Measurements from ENCODE around the gene COL4A3.
A peak's percentile ranks its signal among the peaks of the same experiment; 100 is the strongest.

Gene COL4A3

GRCh38 chr2:227124811-227125210 is 39.6 kb upstream of the COL4A3 start:
- no peak overlapping the region for H3K4me3 ChIP-seq (replicated peaks; ENCODE audit: low read depth, low read length)
- TF ChIP-seq CTCF (IDR thresholded peaks at IDR 0.05; ENCODE audit: low read depth, low read length, missing control alignments): no peak
- DNase-seq (ENCODE audit: extremely low read depth, low read depth): no peak

- H3K4me3 ChIP-seq (replicated peaks; ENCODE audit: low read depth, low read length): no peak overlapping the region
- DNase-seq (ENCODE audit: extremely low read depth, low read depth): no peak
- TF ChIP-seq CTCF (IDR thresholded peaks at IDR 0.05; ENCODE audit: low read depth, low read length, missing control alignments): peak; percentile 46
Measured at GRCh38 chr2:227125506-227125905, 38.9 kb upstream of the COL4A3 start.

GRCh38 chr2:227127201-227127600 is 37.2 kb upstream of the COL4A3 start:
- no peak overlapping the region for H3K4me3 ChIP-seq (replicated peaks; ENCODE audit: low read depth, low read length)
- TF ChIP-seq CTCF (IDR thresholded peaks at IDR 0.05; ENCODE audit: low read depth, low read length, missing control alignments): no peak
- DNase-seq (ENCODE audit: extremely low read depth, low read depth): no peak

- no peak for TF ChIP-seq CTCF (IDR thresholded peaks at IDR 0.05; ENCODE audit: low read depth, low read length, missing control alignments)
- DNase-seq (ENCODE audit: extremely low read depth, low read depth): no peak
- H3K4me3 ChIP-seq (replicated peaks; ENCODE audit: low read depth, low read length): no peak overlapping the region
Measured at GRCh38 chr2:227130636-227131035, 33.8 kb upstream of the COL4A3 start.

- TF ChIP-seq CTCF (IDR thresholded peaks at IDR 0.05; ENCODE audit: low read depth, low read length, missing control alignments): no peak
- DNase-seq (ENCODE audit: extremely low read depth, low read depth): no peak
- no peak overlapping the region for H3K4me3 ChIP-seq (replicated peaks; ENCODE audit: low read depth, low read length)
Measured at GRCh38 chr2:227132986-227133385, 31.4 kb upstream of the COL4A3 start.

- no peak for DNase-seq (ENCODE audit: extremely low read depth, low read depth)
- no peak overlapping the region for H3K4me3 ChIP-seq (replicated peaks; ENCODE audit: low read depth, low read length)
- TF ChIP-seq CTCF (IDR thresholded peaks at IDR 0.05; ENCODE audit: low read depth, low read length, missing control alignments): no peak
Measured at GRCh38 chr2:227134591-227134990, 29.8 kb upstream of the COL4A3 start.

GRCh38 chr2:227141301-227141700 is 23.1 kb upstream of the COL4A3 start:
- no peak overlapping the region for H3K4me3 ChIP-seq (replicated peaks; ENCODE audit: low read depth, low read length)
- DNase-seq (ENCODE audit: extremely low read depth, low read depth): no peak
- TF ChIP-seq CTCF (IDR thresholded peaks at IDR 0.05; ENCODE audit: low read depth, low read length, missing control alignments): no peak

Data from HFF-Myc (cell line).